GM21786 (cell line): ENCODE results near the gene COL20A1.
"Not testable (repeated sequence)": the region's sequence is repeated elsewhere in the genome, so short reads cannot be mapped to it uniquely, and the experiment has no call there.

Experiments used
- ATAC-seq: cut with Tn5 transposase; IDR thresholded peaks from one replicate; pipeline ENCODE4 v1.9.1; 2021; ENCODE audit not compliant: unreplicated experiment

The COL20A1 gene

GRCh38 chr20:63290136-63290676 lies 2.8 kb upstream of the COL20A1 start:
- no peak for ATAC-seq

DNA sequence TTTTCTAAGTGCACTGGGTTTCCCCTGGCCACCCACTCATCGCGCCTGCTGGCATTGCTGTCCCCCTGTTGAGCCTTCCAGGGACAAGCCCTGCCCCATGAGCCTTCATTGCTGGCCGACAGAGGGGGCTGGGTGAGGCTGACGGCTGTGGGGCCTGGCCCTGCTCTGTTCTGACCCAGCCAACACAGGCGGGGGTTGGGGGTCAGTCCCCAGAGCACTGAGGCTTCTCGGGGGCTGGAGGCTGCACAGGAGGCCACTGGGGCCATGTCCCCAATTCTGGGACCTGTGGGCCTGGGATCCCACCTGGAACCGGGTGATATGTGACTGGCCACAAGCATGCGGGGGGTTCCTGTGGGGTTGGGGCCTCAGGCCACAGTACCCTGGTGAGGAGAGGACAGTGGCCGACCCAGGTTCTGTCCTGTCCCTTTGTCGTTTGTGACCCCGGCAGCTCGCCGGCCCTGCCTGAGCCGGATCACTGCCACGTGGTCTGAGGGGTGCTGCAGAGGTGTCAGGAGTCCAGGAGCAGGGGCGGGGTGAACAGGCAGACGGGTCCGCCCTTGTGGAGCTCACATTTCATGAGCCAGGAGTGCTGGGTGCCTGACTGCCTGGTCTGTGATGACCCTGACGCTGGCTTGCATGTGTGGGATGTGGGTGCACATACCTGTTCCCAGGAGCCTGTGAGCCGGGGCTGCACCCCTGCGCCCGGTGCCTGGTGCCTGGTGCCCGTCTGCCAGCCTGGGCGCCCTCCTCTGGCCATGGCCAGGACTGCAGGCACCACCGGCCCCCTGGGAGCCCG lies 2.1 kb upstream of the COL20A1 start:
- no peak for ATAC-seq

DNA sequence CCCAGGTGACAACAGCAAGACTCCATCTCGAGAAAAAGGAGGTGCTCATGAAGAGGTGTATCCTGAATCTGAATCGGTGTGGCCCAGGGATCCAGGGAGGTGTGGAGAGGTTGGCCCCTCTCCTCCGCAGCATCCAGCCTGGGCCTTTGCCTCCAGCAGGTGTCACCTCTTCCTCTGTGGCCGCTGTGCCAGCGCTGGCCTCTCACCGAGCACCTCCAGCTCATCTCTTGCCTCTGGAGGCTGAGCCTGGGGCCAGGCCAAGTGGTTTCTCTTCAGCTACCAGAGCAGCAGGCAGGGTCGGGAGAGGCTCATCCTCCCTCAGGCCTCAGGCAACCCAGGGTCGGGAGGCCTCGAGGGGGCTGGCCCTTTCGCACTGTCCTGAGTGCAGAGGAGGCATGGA lies 1.2 kb upstream of the COL20A1 start:
- no peak for ATAC-seq

DNA sequence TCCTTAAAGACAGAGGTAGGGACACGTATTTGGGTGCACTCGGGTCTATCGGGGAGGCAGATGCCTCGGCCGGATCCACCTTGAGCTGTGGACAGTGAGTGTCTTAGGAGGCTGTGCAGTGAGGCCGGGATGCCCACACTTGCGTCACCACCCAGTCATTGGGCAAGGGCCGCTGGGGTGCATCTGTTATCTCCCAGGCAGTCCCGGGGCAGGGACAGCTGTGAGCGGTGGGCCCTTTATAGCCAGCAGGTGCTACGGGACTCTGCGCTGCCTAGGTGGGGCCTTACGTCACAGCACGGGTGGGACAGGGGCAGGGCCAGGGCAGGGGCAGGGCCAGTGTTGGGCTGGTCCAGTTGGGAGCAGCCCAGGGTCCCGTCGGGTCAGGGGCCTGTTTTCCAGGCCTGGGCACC lies 689 bp upstream of the COL20A1 start:
- ATAC-seq, result no peak

- ATAC-seq, result no peak
Measured at GRCh38 chr20:63293456-63293855, 470 bp downstream of the COL20A1 start.

DNA sequence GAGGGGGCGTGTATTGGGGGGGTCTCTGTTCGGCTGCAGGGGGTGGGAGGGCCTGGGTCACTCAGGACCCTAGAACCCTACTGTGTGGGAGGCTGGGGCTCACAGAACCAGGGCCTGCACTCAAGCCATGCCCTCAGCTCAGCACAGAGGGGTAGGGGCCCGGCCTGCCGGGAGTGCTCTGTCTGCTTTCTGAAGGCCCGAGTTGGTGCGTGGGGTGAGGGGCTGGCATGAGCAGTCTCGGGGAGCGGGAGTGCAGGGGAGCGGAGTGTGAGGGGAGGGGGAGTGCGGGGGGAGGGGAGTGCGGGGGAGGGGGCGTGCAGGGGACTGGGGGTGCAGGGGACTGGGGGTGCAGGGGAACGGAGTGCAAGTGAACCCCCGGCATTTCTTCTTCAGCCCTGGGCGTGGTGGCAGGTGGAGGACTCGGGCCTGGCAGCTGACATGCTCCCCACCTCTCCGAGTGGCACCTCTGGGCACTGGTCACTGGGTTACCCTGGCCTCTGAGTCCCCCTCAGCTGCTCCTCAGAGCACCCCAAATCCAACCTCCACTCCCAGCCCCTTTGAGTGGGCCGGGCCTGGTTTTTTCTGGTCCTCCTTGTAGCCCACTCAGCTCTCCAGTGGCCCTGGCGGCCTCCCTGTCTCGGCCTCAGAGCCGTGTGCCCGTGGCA lies 1.0 kb downstream of the COL20A1 start:
- no peak for ATAC-seq

DNA sequence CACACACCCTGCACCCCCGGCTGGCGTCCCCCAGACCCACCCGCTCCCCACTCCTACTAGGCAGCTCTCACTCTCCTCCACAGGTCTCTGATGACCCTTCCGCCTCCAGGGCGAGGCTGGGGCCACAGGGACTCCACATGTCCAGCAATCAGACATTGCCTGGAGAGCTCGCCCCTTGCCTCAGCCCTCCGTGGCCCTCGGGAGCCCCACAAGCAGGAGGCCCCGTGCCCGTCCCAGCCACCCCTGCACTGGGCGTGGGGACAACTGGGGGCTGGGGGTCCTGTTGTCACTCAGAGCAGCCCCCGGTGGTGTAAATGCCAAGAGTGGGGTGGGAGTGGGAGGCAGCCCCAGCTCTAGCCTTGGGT lies 1.5 kb downstream of the COL20A1 start:
- no peak for ATAC-seq

GRCh38 chr20:63295018-63295417 lies 2.0 kb downstream of the COL20A1 start:
- no peak for ATAC-seq

- no peak for ATAC-seq
Measured at GRCh38 chr20:63295422-63295821, 2.4 kb downstream of the COL20A1 start.

DNA sequence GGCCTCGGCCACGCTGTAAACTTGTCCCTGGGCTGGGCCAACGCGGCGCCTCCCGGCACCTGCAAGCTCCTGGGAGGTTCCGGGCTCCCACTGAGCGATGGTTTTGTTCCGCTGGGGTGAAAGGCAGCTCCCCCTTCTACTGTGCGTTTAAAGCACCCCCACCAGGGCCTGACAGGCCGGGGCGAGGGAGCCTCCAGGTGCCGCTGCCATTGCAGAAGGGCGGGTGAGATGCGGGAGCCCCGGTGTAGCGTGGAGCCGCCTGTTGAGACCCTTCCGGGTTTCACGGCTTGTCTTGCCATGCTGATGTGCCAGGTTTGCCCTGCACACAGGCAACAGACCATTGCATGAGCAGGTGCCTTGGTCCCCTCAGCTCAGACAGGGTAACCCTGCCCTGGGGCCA lies 2.9 kb downstream of the COL20A1 start:
- ATAC-seq, result no peak

- no peak for ATAC-seq
Measured at GRCh38 chr20:63296531-63297299, 3.7 kb downstream of the COL20A1 start.

GRCh38 chr20:63297371-63297781 lies 4.4 kb downstream of the COL20A1 start:
- no peak for ATAC-seq

- ATAC-seq, result no peak
Measured at GRCh38 chr20:63297796-63298572, 5.0 kb downstream of the COL20A1 start.

DNA sequence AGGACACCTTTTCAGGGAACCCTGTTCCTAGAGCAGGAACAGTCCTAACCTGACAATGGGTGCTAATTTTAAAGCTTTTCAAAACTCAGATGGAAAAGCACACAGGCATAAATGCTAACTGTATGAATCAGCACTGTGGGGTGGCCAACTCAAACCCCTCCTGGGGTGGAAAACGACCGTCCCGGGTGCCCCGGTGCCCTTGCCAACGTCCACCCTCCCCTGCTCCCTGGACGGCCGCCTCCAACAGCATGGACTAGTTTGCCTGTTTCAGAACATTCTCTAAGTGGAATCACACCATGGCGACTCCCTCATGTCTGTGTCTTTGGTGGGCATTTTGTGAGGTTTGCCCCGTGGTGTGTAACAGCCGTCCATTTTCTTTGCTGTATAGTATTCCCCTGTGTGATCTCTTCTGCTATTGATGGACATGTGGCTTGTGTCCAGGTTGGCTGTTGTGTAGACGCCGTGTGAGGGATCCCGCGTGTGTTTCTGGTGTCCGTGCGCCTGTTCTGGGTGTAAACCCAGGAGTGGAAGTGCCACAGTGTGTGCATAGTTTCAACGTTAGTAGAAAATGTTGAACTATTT lies 5.8 kb downstream of the COL20A1 start:
- no peak for ATAC-seq

GRCh38 chr20:63301671-63302070 lies 8.7 kb downstream of the COL20A1 start:
- ATAC-seq, result no peak

DNA sequence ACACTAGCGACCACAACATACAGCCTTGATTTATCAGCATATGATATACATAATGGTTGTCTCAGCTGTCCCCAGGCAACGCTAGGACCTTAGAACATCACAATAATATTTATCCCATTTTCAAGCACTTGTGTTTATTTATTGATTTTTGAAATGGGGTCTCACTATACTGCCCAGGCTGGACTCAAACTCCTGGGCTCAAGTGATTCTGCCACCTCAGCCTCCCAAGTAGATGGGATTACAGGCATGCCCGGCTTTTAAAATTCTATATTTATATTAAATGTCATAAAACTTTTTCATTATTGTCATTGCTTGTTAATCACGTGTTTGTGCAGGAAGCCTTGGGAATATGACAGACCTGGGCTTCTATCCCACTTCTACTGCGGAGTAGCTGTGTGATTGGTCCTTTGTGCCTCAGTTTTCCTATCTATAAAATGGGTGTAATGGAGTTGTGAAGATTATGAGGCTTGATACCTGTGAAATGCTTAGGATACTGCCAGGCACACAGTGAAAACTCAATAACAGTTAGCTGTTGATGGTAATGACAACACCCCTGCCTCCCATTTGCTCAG lies 10.2 kb downstream of the COL20A1 start:
- ATAC-seq, result no peak

GRCh38 chr20:63305393-63305792 lies 12.4 kb downstream of the COL20A1 start:
- ATAC-seq, result no peak

- not testable (repeated sequence) for ATAC-seq
Measured at GRCh38 chr20:63305933-63306672, 13.1 kb downstream of the COL20A1 start.
